Nephron (organoid): ENCODE measurements around the gene C4A.
"Not testable (repeated sequence)": the region's sequence is repeated elsewhere in the genome, so short reads cannot be mapped to it uniquely, and the experiment has no call there.

Experiments used
- H3K27ac Mint-ChIP-seq, 3 experiments: 2 replicates each; pipeline ENCODE4 v1.8.0; 2020; ENCODE audit warnings: mixed read lengths in 3 of 3, mild to moderate bottlenecking in 2 of 3, moderate library complexity in 1 of 3
- H3K27me3 Mint-ChIP-seq: 2 replicates; pipeline ENCODE4 v1.8.0; 2021; ENCODE audit warnings: low read depth, mild to moderate bottlenecking, moderate library complexity, mixed read lengths
- H3K36me3 Mint-ChIP-seq: 2 replicates; pipeline ENCODE4 v1.8.0; 2020; ENCODE audit warnings: low read depth, mixed read lengths
- H3K4me1 Mint-ChIP-seq: 2 replicates; pipeline ENCODE4 v1.8.0; 2020; ENCODE audit warnings: mixed read lengths
- H3K4me3 Mint-ChIP-seq, 3 experiments: 2 replicates each; pipeline ENCODE4 v1.8.0; 2020; ENCODE audit warnings: mild to moderate bottlenecking in 3 of 3, mixed read lengths in 3 of 3, moderate library complexity in 2 of 3
- H3K9me3 Mint-ChIP-seq: 2 replicates; pipeline ENCODE4 v1.8.0; 2020; ENCODE audit warnings: mixed read lengths

C4A gene

GRCh38 chr6:31989363-31989762 is 7.5 kb downstream of the C4A start:
- H3K4me3 Mint-ChIP-seq, H3K36me3 Mint-ChIP-seq, H3K4me1 Mint-ChIP-seq, H3K27ac Mint-ChIP-seq, H3K27me3 Mint-ChIP-seq, H3K9me3 Mint-ChIP-seq: not testable (repeated sequence)

- not testable (repeated sequence) for H3K36me3 Mint-ChIP-seq, H3K27me3 Mint-ChIP-seq, H3K4me1 Mint-ChIP-seq, H3K4me3 Mint-ChIP-seq, H3K27ac Mint-ChIP-seq, H3K9me3 Mint-ChIP-seq
These were observed 12.6 kb downstream of the C4A start for GRCh38 chr6:31994421-31994820.

- not testable (repeated sequence) for H3K27ac Mint-ChIP-seq, H3K27me3 Mint-ChIP-seq, H3K36me3 Mint-ChIP-seq, H3K9me3 Mint-ChIP-seq, H3K4me1 Mint-ChIP-seq, H3K4me3 Mint-ChIP-seq
These were observed 14.5 kb downstream of the C4A start for GRCh38 chr6:31996385-31996784.

GRCh38 chr6:32002546-32003268 is 20.9 kb downstream of the C4A start:
- not testable (repeated sequence) for H3K36me3 Mint-ChIP-seq, H3K4me3 Mint-ChIP-seq, H3K4me1 Mint-ChIP-seq, H3K27ac Mint-ChIP-seq, H3K27me3 Mint-ChIP-seq, H3K9me3 Mint-ChIP-seq

- H3K4me3 Mint-ChIP-seq, H3K27me3 Mint-ChIP-seq, H3K4me1 Mint-ChIP-seq, H3K36me3 Mint-ChIP-seq, H3K27ac Mint-ChIP-seq, H3K9me3 Mint-ChIP-seq: not testable (repeated sequence)
These were observed 21.4 kb downstream of the C4A start for GRCh38 chr6:32003301-32003700.

GRCh38 chr6:32004393-32004792 is 22.5 kb downstream of the C4A start:
- not testable (repeated sequence) for H3K4me3 Mint-ChIP-seq, H3K36me3 Mint-ChIP-seq, H3K27me3 Mint-ChIP-seq, H3K4me1 Mint-ChIP-seq, H3K27ac Mint-ChIP-seq, H3K9me3 Mint-ChIP-seq

- H3K27me3 Mint-ChIP-seq, H3K36me3 Mint-ChIP-seq, H3K9me3 Mint-ChIP-seq, H3K27ac Mint-ChIP-seq, H3K4me3 Mint-ChIP-seq, H3K4me1 Mint-ChIP-seq: not testable (repeated sequence)
These were observed 23.1 kb downstream of the C4A start for GRCh38 chr6:32004864-32005537.

GRCh38 chr6:32005538-32005880 is 23.7 kb downstream of the C4A start:
- H3K27me3 Mint-ChIP-seq, H3K4me3 Mint-ChIP-seq, H3K4me1 Mint-ChIP-seq, H3K27ac Mint-ChIP-seq, H3K9me3 Mint-ChIP-seq, H3K36me3 Mint-ChIP-seq: not testable (repeated sequence)

GRCh38 chr6:32005991-32006529 is 24.2 kb downstream of the C4A start:
- not testable (repeated sequence) for H3K4me3 Mint-ChIP-seq, H3K27ac Mint-ChIP-seq, H3K4me1 Mint-ChIP-seq, H3K36me3 Mint-ChIP-seq, H3K9me3 Mint-ChIP-seq, H3K27me3 Mint-ChIP-seq

- H3K36me3 Mint-ChIP-seq, H3K9me3 Mint-ChIP-seq, H3K4me1 Mint-ChIP-seq, H3K27me3 Mint-ChIP-seq, H3K27ac Mint-ChIP-seq, H3K4me3 Mint-ChIP-seq: not testable (repeated sequence)
These were observed 25.2 kb downstream of the C4A start for GRCh38 chr6:32007086-32007485.

GRCh38 chr6:32008037-32008436 is 26.2 kb downstream of the C4A start:
- H3K36me3 Mint-ChIP-seq, H3K4me3 Mint-ChIP-seq: not testable (repeated sequence)

GRCh38 chr6:32008616-32009015 is 26.8 kb downstream of the C4A start:
- not testable (repeated sequence) for H3K36me3 Mint-ChIP-seq, H3K27ac Mint-ChIP-seq, H3K4me1 Mint-ChIP-seq, H3K4me3 Mint-ChIP-seq, H3K27me3 Mint-ChIP-seq, H3K9me3 Mint-ChIP-seq

More at GRCh38 chr6:32008037-32008436, 26.2 kb downstream of the C4A start:
- H3K27me3 Mint-ChIP-seq, H3K27ac Mint-ChIP-seq, H3K9me3 Mint-ChIP-seq, H3K4me1 Mint-ChIP-seq: not testable (repeated sequence)

- not testable (repeated sequence) for H3K4me3 Mint-ChIP-seq, H3K27me3 Mint-ChIP-seq, H3K9me3 Mint-ChIP-seq, H3K36me3 Mint-ChIP-seq, H3K27ac Mint-ChIP-seq, H3K4me1 Mint-ChIP-seq
These were observed 27.7 kb downstream of the C4A start for GRCh38 chr6:32009537-32009936.

GRCh38 chr6:32010856-32011530 is 29.1 kb downstream of the C4A start:
- not testable (repeated sequence) for H3K9me3 Mint-ChIP-seq, H3K27ac Mint-ChIP-seq, H3K36me3 Mint-ChIP-seq, H3K4me3 Mint-ChIP-seq, H3K4me1 Mint-ChIP-seq, H3K27me3 Mint-ChIP-seq

- H3K27ac Mint-ChIP-seq, H3K36me3 Mint-ChIP-seq, H3K9me3 Mint-ChIP-seq, H3K27me3 Mint-ChIP-seq, H3K4me1 Mint-ChIP-seq, H3K4me3 Mint-ChIP-seq: not testable (repeated sequence)
These were observed 31.2 kb downstream of the C4A start for GRCh38 chr6:32012941-32013617.
